ENCODE measurements around the gene RMDN3.
A peak's percentile ranks its signal among the peaks of the same experiment; 100 is the strongest.

RMDN3 gene

DNA sequence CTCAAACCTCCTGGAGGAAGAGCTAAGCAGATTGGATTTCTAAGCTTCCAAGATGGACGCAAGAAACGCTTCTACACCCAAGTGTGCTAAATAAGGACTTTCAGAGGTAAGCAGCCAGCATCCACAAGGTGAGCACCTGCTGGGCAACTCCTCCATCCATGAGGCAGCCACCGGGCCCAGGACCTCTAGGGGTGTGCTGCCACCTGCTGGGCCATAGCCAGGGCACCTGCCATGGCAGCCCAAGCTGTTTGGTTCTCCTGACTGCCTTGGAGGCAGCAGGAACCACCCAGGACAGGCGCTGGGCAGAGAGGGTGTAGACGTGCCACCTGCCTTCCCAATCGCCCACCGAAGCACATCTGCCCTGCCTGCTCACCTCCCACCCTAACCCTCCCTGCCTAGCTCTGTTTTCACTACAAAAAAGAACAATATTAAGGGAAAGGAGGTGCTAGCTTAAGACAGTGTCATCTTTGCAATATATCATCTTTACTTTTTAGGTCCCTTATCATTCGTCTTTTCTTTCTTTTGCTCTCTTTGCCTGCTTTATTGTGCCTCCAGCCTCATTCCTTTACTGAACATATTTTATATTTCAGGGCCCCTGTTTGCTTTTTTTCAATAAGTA, 27.7 kb upstream of the RMDN3 start:
- Histone ChIP-seq H3K36me3 (ENCODE audit: control insufficient read depth, insufficient read depth, low read length) (peaks cover 8% of the 10 kb centered on the region), H3K27me3 (replicated peaks; ENCODE audit: control insufficient read depth, insufficient read depth, low read length) (no peaks in the 10 kb centered on the region), H3K4me3 (replicated peaks; ENCODE audit: low read depth, low read length) (no peak overlapping the region)
- peak; percentile 72 for DNase-seq (ENCODE audit: extremely low read depth, insufficient read length)
- peak; percentile 95 for TF ChIP-seq CTCF (IDR thresholded peaks at IDR 0.05; ENCODE audit: insufficient read depth, low read length, poor library complexity, severe bottlenecking)

- no peak for TF ChIP-seq CTCF (IDR thresholded peaks at IDR 0.05; ENCODE audit: insufficient read depth, low read length, poor library complexity, severe bottlenecking)
- no peaks in the 10 kb centered on the region for H3K27me3 ChIP-seq (replicated peaks; ENCODE audit: control insufficient read depth, insufficient read depth, low read length)
- DNase-seq (ENCODE audit: extremely low read depth, insufficient read length), result no peak
Observed at GRCh38 chr15:40776537-40777141, 21.6 kb upstream of the RMDN3 start.

GRCh38 chr15:40775740-40776536, 20.9 kb upstream of the RMDN3 start:
- no peak for TF ChIP-seq CTCF (IDR thresholded peaks at IDR 0.05; ENCODE audit: insufficient read depth, low read length, poor library complexity, severe bottlenecking)
- no peak overlapping the region for H3K4me3 ChIP-seq (replicated peaks; ENCODE audit: low read depth, low read length)
- no peak for DNase-seq (ENCODE audit: extremely low read depth, insufficient read length)
- H3K27me3 ChIP-seq (replicated peaks; ENCODE audit: control insufficient read depth, insufficient read depth, low read length), result no peaks in the 10 kb centered on the region
- H3K36me3 ChIP-seq (ENCODE audit: control insufficient read depth, insufficient read depth, low read length), result peaks cover 33% of the 10 kb centered on the region

More at GRCh38 chr15:40776537-40777141, 21.6 kb upstream of the RMDN3 start:
- Histone ChIP-seq H3K4me3 (replicated peaks; ENCODE audit: low read depth, low read length) (no peak overlapping the region), H3K36me3 (ENCODE audit: control insufficient read depth, insufficient read depth, low read length) (peaks cover 33% of the 10 kb centered on the region)

DNA sequence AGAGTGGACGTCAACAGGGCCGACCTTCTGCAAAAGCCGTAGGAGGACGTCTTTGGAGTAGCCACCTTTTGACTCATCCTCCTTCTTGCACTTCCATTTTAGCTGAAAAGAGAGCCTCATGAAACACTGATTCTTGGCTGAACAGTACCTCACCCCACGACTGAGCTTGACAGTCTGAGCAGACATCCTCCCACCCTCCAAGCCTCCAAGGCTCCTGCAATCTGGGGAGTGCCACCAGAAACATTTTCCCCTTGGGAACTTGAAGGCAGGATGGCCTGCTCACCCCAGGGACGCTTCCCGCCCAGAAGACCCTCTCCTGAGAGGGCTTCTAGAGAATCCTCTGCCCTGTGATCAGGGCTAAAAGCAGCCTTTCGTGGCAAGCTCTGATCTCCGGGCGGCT, 20.0 kb upstream of the RMDN3 start:
- Histone ChIP-seq H3K4me3 (replicated peaks; ENCODE audit: low read depth, low read length) (no peak overlapping the region), H3K36me3 (ENCODE audit: control insufficient read depth, insufficient read depth, low read length) (peaks cover 33% of the 10 kb centered on the region), H3K27me3 (replicated peaks; ENCODE audit: control insufficient read depth, insufficient read depth, low read length) (no peaks in the 10 kb centered on the region)
- TF ChIP-seq CTCF (IDR thresholded peaks at IDR 0.05; ENCODE audit: insufficient read depth, low read length, poor library complexity, severe bottlenecking), result no peak
- DNase-seq (ENCODE audit: extremely low read depth, insufficient read length), result no peak

GRCh38 chr15:40773902-40774301, 18.8 kb upstream of the RMDN3 start:
- DNase-seq (ENCODE audit: extremely low read depth, insufficient read length), result no peak
- peaks cover 25% of the 10 kb centered on the region for H3K36me3 ChIP-seq (ENCODE audit: control insufficient read depth, insufficient read depth, low read length)
- H3K27me3 ChIP-seq (replicated peaks; ENCODE audit: control insufficient read depth, insufficient read depth, low read length), result no peaks in the 10 kb centered on the region
- no peak overlapping the region for H3K4me3 ChIP-seq (replicated peaks; ENCODE audit: low read depth, low read length)
- no peak for TF ChIP-seq CTCF (IDR thresholded peaks at IDR 0.05; ENCODE audit: insufficient read depth, low read length, poor library complexity, severe bottlenecking)

Data from GM06990 (cell line).